Sigmoid colon (tissue), 7 donors: ENCODE measurements around the gene ADARB2. TPM values are rescaled to one million over a fixed set of nuclear protein-coding genes. Genes with fewer than 3 reads are reported as not detected.

Experiments
- DNase-seq: peaks from one replicate; pipeline ENCODE4 v3.0.0-alpha.2; 2019
- H3K27ac ChIP-seq, 4 donors: fragments of 200-600 bp; sonication (generic); one replicate each; pipeline ENCODE4 v1.5.1; 2016 to 2019; ENCODE audit warnings: mild to moderate bottlenecking in 1 of 4
- H3K27me3 ChIP-seq, 3 donors: fragments of 200-600 bp; sonication (generic); one replicate each; pipeline ENCODE4 v1.5.1; 2019; ENCODE audit warnings: mild to moderate bottlenecking in 1 of 3
- H3K36me3 ChIP-seq, 4 donors: fragments of 200-600 bp; sonication (generic); one replicate each; pipeline ENCODE4 v1.5.1; 2016 to 2019
- H3K4me1 ChIP-seq, 4 donors: fragments of 200-600 bp; sonication (generic); one replicate each; pipeline ENCODE4 v1.5.1; 2017 to 2019
- H3K4me3 ChIP-seq, 4 donors: fragments of 200-600 bp; sonication (generic); one replicate each; pipeline ENCODE4 v1.5.1; 2017 to 2019; ENCODE audit warnings: mild to moderate bottlenecking in 2 of 4, moderate library complexity in 1 of 4
- H3K9me3 ChIP-seq, 4 donors: fragments of 200-600 bp in 3 of 4; sonication (generic) in 3 of 4; one replicate each; pipeline versions ENCODE4 v1.5.1 to v1.6.1; 2013 to 2019
- CTCF ChIP-seq, 4 experiments: fragments of 450-650 bp in 3 of 4; fragments of 200-600 bp in 1 of 4; IDR thresholded peaks; one replicate each; pipeline ENCODE4 v1.5.1; 2016 to 2019; ENCODE audit warnings: antibody characterized with exemption in 4 of 4, mild to moderate bottlenecking in 3 of 4, moderate library complexity in 2 of 4
- EP300 ChIP-seq, 4 donors: sonication (generic); formaldehyde crosslinking; IDR thresholded peaks; one replicate each; pipeline ENCODE4 v1.6.1; 2017; ENCODE audit warnings: antibody characterized with exemption in 4 of 4
- POLR2A ChIP-seq, 2 donors: fragments of 450-650 bp; IDR thresholded peaks; one replicate each; pipeline ENCODE4 v1.6.1; 2016; ENCODE audit warnings: antibody characterized with exemption in 2 of 2, mild to moderate bottlenecking in 2 of 2, moderate library complexity in 2 of 2
- POLR2AphosphoS5 ChIP-seq, 4 donors: sonication (generic); formaldehyde crosslinking; IDR thresholded peaks; one replicate each; pipeline ENCODE4 v1.6.1; 2017; ENCODE audit warnings: antibody characterized with exemption in 4 of 4
- WGBS, 2 donors: extraction: QIAGEN DNeasy Blood & Tissue Kit; methylation state at CpG; one replicate each; pipeline ENCODE4 v1.1.7; 2013; 5-methylcytosine and 5-hydroxymethylcytosine counted together
- intact Hi-C: fragments of 100-400 bp; cut with DNase I; formaldehyde crosslinking; loops from one replicate; pipeline ENCODE4 v1.15.1; 2023
- polyA plus RNA-seq, 3 donors: library from polyadenylated mRNA; stranded (reverse); fragments of 200-250 nt; gene quantifications; one replicate each; pipeline ENCODE4 v1.2.3, GENCODE V29; 2013
- total RNA-seq, 4 donors: library from RNA; depleted of rRNA; stranded (reverse); fragments of >200 nt; gene quantifications; one replicate each; pipeline ENCODE4 v1.1.0, GENCODE V29; 2016
- donor health status: healthy with polysubstance abuse.
- donor health status: Bipolar disorder and iron deficiency.
- donor health status: healthy.

Gene ADARB2
- total and polyA plus RNA-seq, 7 donors, result 0.60 to 5.9 (median 3.5) TPM; not detected in 1

- no peaks in the 10 kb centered on the region for H3K4me1 ChIP-seq
- no peaks in the 10 kb centered on the region for H3K9me3 ChIP-seq
- DNase-seq, result peak; percentile 41
- H3K27ac ChIP-seq, result no peak overlapping the region
- H3K36me3 ChIP-seq, result no peaks in the 10 kb centered on the region
- WGBS, 2 donors, result 91 to 92% methylated on average over 16 of the region's 16 CpGs
- no peak for TF ChIP-seq EP300 (IDR thresholded peaks at IDR 0.05)
- TF ChIP-seq CTCF (IDR thresholded peaks at IDR 0.05), result no peak
- TF ChIP-seq POLR2A (IDR thresholded peaks at IDR 0.05), result no peak
- TF ChIP-seq POLR2AphosphoS5 (IDR thresholded peaks at IDR 0.05), result no peak
- H3K4me3 ChIP-seq, result no peak overlapping the region
- intact Hi-C loops, result no loop called here
- peaks cover 0 to 6% (median 0%) of the 10 kb centered on the region in 3 donors for H3K27me3 ChIP-seq
Measured at GRCh38 chr10:1178506-1178905, 558.8 kb downstream of the ADARB2 start.

- Histone ChIP-seq H3K27me3 (peaks cover 0 to 3% (median 0%) of the 10 kb centered on the region in 3 donors), H3K4me3 (no peak overlapping the region), H3K27ac (no peak overlapping the region), H3K36me3 (no peaks in the 10 kb centered on the region), H3K9me3 (no peaks in the 10 kb centered on the region), H3K4me1 (no peaks in the 10 kb centered on the region)
- TF ChIP-seq EP300 (IDR thresholded peaks at IDR 0.05), result no peak
- no peak for TF ChIP-seq POLR2AphosphoS5 (IDR thresholded peaks at IDR 0.05)
- TF ChIP-seq POLR2A (IDR thresholded peaks at IDR 0.05), result no peak
- no peak for TF ChIP-seq CTCF (IDR thresholded peaks at IDR 0.05)
- DNase-seq, result peak; percentile 17
- 92% methylated on average over 9 of the region's 9 CpGs for WGBS, 2 donors
- intact Hi-C loops, result no loop called here
Measured at GRCh38 chr10:1177936-1178335, 559.4 kb downstream of the ADARB2 start.

GRCh38 chr10:1175956-1176565 lies 561.3 kb downstream of the ADARB2 start:
- 91% methylated on average over 23 of the region's 23 CpGs for WGBS, 2 donors

GRCh38 chr10:1174022-1174421 lies 563.3 kb downstream of the ADARB2 start:
- no peaks in the 10 kb centered on the region for H3K9me3 ChIP-seq
- no peak for DNase-seq
- TF ChIP-seq POLR2A (IDR thresholded peaks at IDR 0.05), result no peak
- no peak for TF ChIP-seq POLR2AphosphoS5 (IDR thresholded peaks at IDR 0.05)
- TF ChIP-seq CTCF (IDR thresholded peaks at IDR 0.05), result no peak
- no peak for TF ChIP-seq EP300 (IDR thresholded peaks at IDR 0.05)
- no peaks in the 10 kb centered on the region for H3K36me3 ChIP-seq
- no peak overlapping the region for H3K4me3 ChIP-seq
- intact Hi-C loops, result no loop called here
- H3K27me3 ChIP-seq, result no peaks in the 10 kb centered on the region
- no peak overlapping the region for H3K27ac ChIP-seq
- no peaks in the 10 kb centered on the region for H3K4me1 ChIP-seq
- WGBS, 2 donors, result 78 to 93% methylated on average over 5 of the region's 5 CpGs

More at GRCh38 chr10:1175956-1176565, 561.3 kb downstream of the ADARB2 start:
- TF ChIP-seq POLR2A (IDR thresholded peaks at IDR 0.05) (no peak), POLR2AphosphoS5 (IDR thresholded peaks at IDR 0.05) (no peak), CTCF (IDR thresholded peaks at IDR 0.05) (no peak), EP300 (IDR thresholded peaks at IDR 0.05) (no peak)
- Histone ChIP-seq H3K27me3 (no peaks in the 10 kb centered on the region), H3K27ac (no peak overlapping the region), H3K4me3 (no peak overlapping the region), H3K9me3 (no peaks in the 10 kb centered on the region), H3K36me3 (no peaks in the 10 kb centered on the region), H3K4me1 (no peaks in the 10 kb centered on the region)
- peak; percentile 45 for DNase-seq
- intact Hi-C loops, result no loop called here

GRCh38 chr10:1173091-1173490 lies 564.2 kb downstream of the ADARB2 start:
- no peak for TF ChIP-seq CTCF (IDR thresholded peaks at IDR 0.05)
- TF ChIP-seq POLR2AphosphoS5 (IDR thresholded peaks at IDR 0.05), result no peak
- TF ChIP-seq POLR2A (IDR thresholded peaks at IDR 0.05), result no peak
- TF ChIP-seq EP300 (IDR thresholded peaks at IDR 0.05), result no peak
- Histone ChIP-seq H3K4me3 (no peak overlapping the region), H3K36me3 (no peaks in the 10 kb centered on the region), H3K27ac (no peak overlapping the region), H3K9me3 (no peaks in the 10 kb centered on the region), H3K4me1 (no peaks in the 10 kb centered on the region), H3K27me3 (no peaks in the 10 kb centered on the region)
- intact Hi-C loops, result no loop called here
- WGBS, 2 donors, result 89 to 91% methylated on average over 27 of the region's 27 CpGs
- peak; percentile 58 for DNase-seq
